Measurements from ENCODE around the gene FOXM1.
A peak's percentile ranks its signal among the peaks of the same experiment; 100 is the strongest.

FOXM1 gene

GRCh38 chr12:2836574-2836973 is 40.4 kb downstream of the FOXM1 start:
- no peak for DNase-seq (ENCODE audit: low spot score)

GRCh38 chr12:2835691-2836403 is 41.1 kb downstream of the FOXM1 start:
- DNase-seq (ENCODE audit: low spot score) = no peak

- no peak for DNase-seq (ENCODE audit: low spot score)
Observed at GRCh38 chr12:2834581-2835491, 42.1 kb downstream of the FOXM1 start, which contains the start of gene NRIP2. Gene NRIP2 (minus strand): TSS chr12:2835035. CDS start chr12:2834983, 52 bp downstream.

- DNase-seq (ENCODE audit: low spot score) = no peak
Observed at GRCh38 chr12:2833810-2834209, 43.2 kb downstream of the FOXM1 start.

GRCh38 chr12:2833327-2833726 is 43.6 kb downstream of the FOXM1 start:
- DNase-seq (ENCODE audit: low spot score) = no peak

- no peak for DNase-seq (ENCODE audit: low spot score)
Observed at GRCh38 chr12:2832550-2833127, 44.3 kb downstream of the FOXM1 start.

- no peak for DNase-seq (ENCODE audit: low spot score)
Observed at GRCh38 chr12:2829275-2829674, 47.7 kb downstream of the FOXM1 start.

- no peak for DNase-seq (ENCODE audit: low spot score)
Observed at GRCh38 chr12:2826721-2827515, 50.1 kb downstream of the FOXM1 start.

- DNase-seq (ENCODE audit: low spot score) = no peak
Observed at GRCh38 chr12:2826036-2826435, 50.9 kb downstream of the FOXM1 start.

- DNase-seq (ENCODE audit: low spot score) = no peak
Observed at GRCh38 chr12:2825132-2825531, 51.8 kb downstream of the FOXM1 start.

GRCh38 chr12:2824541-2824940 is 52.4 kb downstream of the FOXM1 start:
- DNase-seq (ENCODE audit: low spot score) = no peak

- no peak for DNase-seq (ENCODE audit: low spot score)
Observed at GRCh38 chr12:2823483-2823882, 53.5 kb downstream of the FOXM1 start.

GRCh38 chr12:2820432-2820831 is 56.5 kb downstream of the FOXM1 start:
- DNase-seq (ENCODE audit: low spot score) = no peak

- DNase-seq (ENCODE audit: low spot score) = no peak
Observed at GRCh38 chr12:2819810-2820209, 57.2 kb downstream of the FOXM1 start.

- DNase-seq (ENCODE audit: low spot score) = peak; percentile 67
Observed at GRCh38 chr12:2813214-2814185, 63.5 kb downstream of the FOXM1 start.

- DNase-seq (ENCODE audit: low spot score) = peak; percentile 95
Observed at GRCh38 chr12:2812290-2813213, 64.4 kb downstream of the FOXM1 start, which contains the start of gene ITFG2. Gene ITFG2 (plus strand): TSS chr12:2812668. CDS start chr12:2812761, 93 bp downstream.

GRCh38 chr12:2811801-2812200 is 65.2 kb downstream of the FOXM1 start:
- DNase-seq (ENCODE audit: low spot score) = no peak

Measured in germinal center (tissue), 1 donor.